MM.1S (cell line): Measurements from ENCODE around the gene GRPEL1.

Experiments
- DNase-seq: peaks from one replicate; pipeline ENCODE4 v3.0.0-alpha.2; 2015
- H2AFZ ChIP-seq: fragments of 300-600 bp; sonication (generic); 2 replicates; pipeline ENCODE4 v1.6.0; 2016; ENCODE audit warnings: antibody characterized with exemption, low read length
- H3F3A ChIP-seq: fragments of 300-600 bp; sonication (generic); 2 replicates; pipeline ENCODE4 v1.6.1; 2016; ENCODE audit warnings: mild to moderate bottlenecking, antibody characterized with exemption, low read length, moderate library complexity, mixed read lengths; ENCODE audit not compliant: insufficient read depth
- H3K27ac ChIP-seq: fragments of 300-600 bp; sonication (generic); 2 replicates; pipeline ENCODE4 v1.5.1; 2016; ENCODE audit warnings: mild to moderate bottlenecking, low read length
- H3K27me3 ChIP-seq: fragments of 300-600 bp; sonication (generic); replicated peaks from 2 replicates; pipeline ENCODE4 v1.6.0; 2016; ENCODE audit warnings: low read length; ENCODE audit not compliant: insufficient read depth
- H3K36me3 ChIP-seq: fragments of 300-600 bp; sonication (generic); replicated peaks from 2 replicates; pipeline ENCODE4 v1.6.1; 2016; ENCODE audit warnings: mild to moderate bottlenecking, low read length, mixed read lengths; ENCODE audit not compliant: insufficient read depth
- H3K4me1 ChIP-seq: fragments of 300-600 bp; sonication (generic); 2 replicates; pipeline ENCODE4 v1.6.1; 2016; ENCODE audit warnings: low read length, mixed read lengths
- H3K4me2 ChIP-seq: fragments of 300-600 bp; sonication (generic); 2 replicates; pipeline ENCODE4 v1.6.0; 2016; ENCODE audit warnings: low read depth, low read length
- H3K4me3 ChIP-seq: fragments of 300-600 bp; sonication (generic); 2 replicates; pipeline ENCODE4 v1.5.1; 2016; ENCODE audit warnings: low read length, mixed read lengths
- H3K79me2 ChIP-seq: fragments of 300-600 bp; sonication (generic); 2 replicates; pipeline ENCODE4 v1.6.1; 2016; ENCODE audit warnings: mixed run types, low read length, mixed read lengths
- H3K9ac ChIP-seq: fragments of 300-600 bp; sonication (generic); 2 replicates; pipeline ENCODE4 v1.6.1; 2016; ENCODE audit warnings: low read length, mixed read lengths
- H3K9me2 ChIP-seq: fragments of 300-600 bp; sonication (generic); replicated peaks from 2 replicates; pipeline ENCODE4 v1.6.1; 2016; ENCODE audit warnings: mild to moderate bottlenecking, low read length, mixed read lengths; ENCODE audit not compliant: insufficient read depth
- H3K9me3 ChIP-seq: fragments of 300-600 bp; sonication (generic); replicated peaks from 2 replicates; pipeline ENCODE4 v1.6.1; 2016; ENCODE audit warnings: mild to moderate bottlenecking, low read length, mixed read lengths; ENCODE audit not compliant: insufficient read depth
- H4K20me1 ChIP-seq: fragments of 300-600 bp; sonication (generic); 2 replicates; pipeline ENCODE4 v1.6.1; 2016; ENCODE audit warnings: mild to moderate bottlenecking, low read length, moderate library complexity, mixed read lengths; ENCODE audit not compliant: insufficient read depth
- CTCF ChIP-seq: fragments of 300-600 bp; sonication (generic); IDR thresholded peaks from 2 replicates; pipeline ENCODE4 v1.5.1; 2016; ENCODE audit warnings: antibody characterized with exemption, low read length, mixed read lengths
- EZH2 ChIP-seq: fragments of 300-600 bp; sonication (generic); optimal IDR thresholded peaks from 2 replicates; pipeline ENCODE3; 2017; ENCODE audit warnings: low read depth, mild to moderate bottlenecking, antibody characterized with exemption, low read length, mixed read lengths
- EZH2phosphoT487 ChIP-seq: fragments of 300-600 bp; sonication (generic); IDR thresholded peaks from 2 replicates; pipeline ENCODE4 v1.6.1; 2018; ENCODE audit warnings: antibody characterized with exemption, low read length

The GRPEL1 gene

DNA sequence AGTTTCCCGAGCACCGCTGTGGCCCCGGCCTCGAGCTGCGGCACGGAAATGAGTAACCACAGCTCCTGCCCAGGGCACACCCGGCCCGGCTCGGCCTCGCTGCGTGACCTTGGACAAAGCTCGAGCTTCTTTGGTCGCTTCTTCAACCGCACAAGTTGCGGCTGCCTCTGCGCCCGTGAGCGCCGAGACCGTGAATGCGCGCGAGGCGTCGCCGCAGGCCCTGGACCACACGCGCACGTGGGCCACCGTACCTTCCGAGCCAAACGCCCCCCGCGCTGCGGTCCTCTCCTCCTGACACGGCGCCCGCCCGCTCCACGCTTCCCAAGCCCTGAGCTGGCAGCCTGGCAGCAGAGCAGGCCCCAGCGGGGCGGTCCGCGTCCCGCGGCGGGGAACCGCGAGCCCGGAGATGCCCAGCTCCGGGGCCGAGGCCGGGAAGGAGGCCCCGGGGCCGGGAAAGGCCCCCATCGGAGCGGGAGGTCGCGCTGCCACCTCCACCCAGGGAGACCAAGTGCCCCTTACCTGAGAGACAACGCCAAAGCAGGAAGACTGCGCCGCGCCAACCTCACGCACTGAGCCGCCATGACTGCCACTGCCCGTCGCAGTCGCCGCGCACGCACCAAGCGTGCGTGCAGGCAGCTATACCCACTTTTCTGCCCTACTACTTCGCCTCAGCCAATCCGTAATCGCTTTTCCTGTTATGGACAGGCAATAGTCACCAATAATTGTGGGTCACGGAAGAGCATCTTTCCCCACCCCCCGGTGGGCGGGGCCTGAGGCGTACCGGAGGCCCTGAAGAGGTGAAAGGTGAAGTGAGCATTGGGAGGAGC, at the start of gene GRPEL1:
Gene GRPEL1, minus strand, starts transcription at position 613 of the 827 bp plus-strand sequence. Its CDS starts 32 bp downstream, at position 581.
- Histone ChIP-seq H3K9me2 (no peaks in the 10 kb centered on the region), H3K4me3 (peak within 1 kb of the TSS; percentile 93), H3F3A (0 out of 2 replicates have a peak, but pooled peaks cover 4% of the 10 kb centered on the region), H3K9me3 (no peaks in the 10 kb centered on the region), H3K4me1 (peaks cover 14% of the 10 kb centered on the region), H3K4me2 (peak within 1 kb of the TSS; percentile 93), H4K20me1 (peaks cover 10% of the 10 kb centered on the region; the same call in 1 of the 2 replicates), H3K27me3 (0 out of 2 replicates have a peak, but pooled peaks cover 6% of the 10 kb centered on the region), H3K36me3 (peaks cover 15% of the 10 kb centered on the region; the same call in 1 of the 2 replicates), H3K79me2 (peaks cover 50% of the 10 kb centered on the region), H2AFZ (peak within 1 kb of the TSS; percentile 97), H3K27ac (peak within 1 kb of the TSS; percentile 38; the same call in 1 of the 2 replicates), H3K9ac (peak within 1 kb of the TSS; percentile 82)
- TF ChIP-seq CTCF (no peak), EZH2 (no peak)
- DNase-seq: peak; percentile 99

GRCh38 chr4:7116705-7117104, 48.8 kb upstream of the GRPEL1 start:
- Histone ChIP-seq H3K4me3 (no peak overlapping the region), H3K9me3 (no peaks in the 10 kb centered on the region), H3K4me1 (no peaks in the 10 kb centered on the region), H3K9me2 (no peaks in the 10 kb centered on the region), H3K36me3 (no peaks in the 10 kb centered on the region), H3K79me2 (no peaks in the 10 kb centered on the region), H3K4me2 (no peak overlapping the region), H2AFZ (no peak overlapping the region), H3F3A (no peaks in the 10 kb centered on the region), H3K9ac (no peak overlapping the region), H4K20me1 (no peaks in the 10 kb centered on the region), H3K27me3 (peaks cover 85% of the 10 kb centered on the region), H3K27ac (no peak overlapping the region)
- TF ChIP-seq EZH2 (no peak), EZH2phosphoT487 (no peak), CTCF (no peak)
- DNase-seq: no peak

- H3K4me1 ChIP-seq: no peaks in the 10 kb centered on the region
- H3K9me3 ChIP-seq: no peaks in the 10 kb centered on the region
- H2AFZ ChIP-seq: no peak overlapping the region
- H3K4me3 ChIP-seq: no peak overlapping the region
- no peaks in the 10 kb centered on the region for H3F3A ChIP-seq
- H3K27me3 ChIP-seq: peaks cover 85% of the 10 kb centered on the region
- H3K9me2 ChIP-seq: no peaks in the 10 kb centered on the region
- no peaks in the 10 kb centered on the region for H3K36me3 ChIP-seq
- H3K4me2 ChIP-seq: no peak overlapping the region
- H3K9ac ChIP-seq: no peak overlapping the region
- TF ChIP-seq EZH2phosphoT487 (no peak), EZH2 (no peak), CTCF (no peak)
- H3K27ac ChIP-seq: no peak overlapping the region
- no peaks in the 10 kb centered on the region for H4K20me1 ChIP-seq
- DNase-seq: no peak
- H3K79me2 ChIP-seq: no peaks in the 10 kb centered on the region
Observed at GRCh38 chr4:7115557-7116340, 47.9 kb upstream of the GRPEL1 start.
